ENCODE measurements around the gene TEX51. TPM values are rescaled to one million over a fixed set of nuclear protein-coding genes. Genes with fewer than 3 reads are reported as not detected.

TEX51 gene
- under 1 TPM in 1 of 6 experiments, not detected in 5; 0.66 TPM for total RNA-seq
- long read RNA-seq = 0 reads

GRCh38 chr2:126898636-126899035 lies at the start of gene TEX51:
Gene TEX51, plus strand, starts transcription at chr2:126898890. Its CDS starts 29 bp downstream, at chr2:126898919.
- no peaks in the 10 kb centered on the region for H3K4me1 ChIP-seq
- DNase-seq = peak in 1 of 3 donors; percentile 50
- TF ChIP-seq CTCF (IDR thresholded peaks at IDR 0.05) = no peak
- TF ChIP-seq POLR2A (IDR thresholded peaks at IDR 0.05) = no peak
- peak in 3 of 4 donors; percentile 54 to 87 (median 63) for ATAC-seq
- H3K4me3 ChIP-seq = no peak within 1 kb of the TSS
- H3K27me3 ChIP-seq = no peaks in the 10 kb centered on the region
- H3K36me3 ChIP-seq = no peaks in the 10 kb centered on the region
- no peaks in the 10 kb centered on the region for H3K9me3 ChIP-seq
- 53% methylated on average over 4 of the region's 5 CpGs for WGBS (ENCODE audit: insufficient coverage, low coverage, low lambda C conversion rate, missing lambda C conversion rate)
- H3K27ac ChIP-seq = no peak within 1 kb of the TSS
- intact Hi-C loops (cut with DNase I) = no loop called here

DNA sequence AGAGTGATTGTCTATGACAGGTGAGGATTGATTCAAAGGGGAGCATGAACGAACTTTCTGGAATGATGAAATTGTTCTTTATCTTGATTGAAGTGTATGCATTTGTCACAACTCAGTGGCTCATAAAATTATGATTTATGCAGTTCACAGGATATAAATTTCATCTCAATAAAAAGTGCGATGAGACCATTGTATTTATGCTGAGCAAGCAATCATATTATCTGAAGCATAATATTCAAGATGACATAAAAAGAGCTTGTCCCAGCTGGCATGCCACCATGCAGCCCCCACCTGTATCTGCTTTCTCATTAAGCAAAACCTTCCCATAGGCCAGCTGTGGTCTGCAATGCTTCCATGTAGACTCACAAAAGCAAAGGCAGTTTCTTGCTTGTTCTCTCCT lies 49.6 kb upstream of the TEX51 start:
- ATAC-seq (no peak), DNase-seq (no peak)
- H3K27me3 ChIP-seq = no peaks in the 10 kb centered on the region
- H3K4me1 ChIP-seq = no peaks in the 10 kb centered on the region
- H3K36me3 ChIP-seq = no peaks in the 10 kb centered on the region
- no peak overlapping the region for H3K27ac ChIP-seq
- H3K4me3 ChIP-seq = no peak overlapping the region
- TF ChIP-seq POLR2A (IDR thresholded peaks at IDR 0.05) (no peak), CTCF (IDR thresholded peaks at IDR 0.05) (no peak)
- intact Hi-C loops (cut with DNase I) = no loop called here
- no peaks in the 10 kb centered on the region for H3K9me3 ChIP-seq
- 38% methylated on average over 2 of the region's 2 CpGs for WGBS (ENCODE audit: insufficient coverage, low coverage, low lambda C conversion rate, missing lambda C conversion rate)

- DNase-seq (no peak), ATAC-seq (no peak)
- no peak overlapping the region for H3K4me3 ChIP-seq
- H3K27me3 ChIP-seq = no peaks in the 10 kb centered on the region
- H3K4me1 ChIP-seq = no peaks in the 10 kb centered on the region
- H3K36me3 ChIP-seq = no peaks in the 10 kb centered on the region
- WGBS (ENCODE audit: insufficient coverage, low coverage, low lambda C conversion rate, missing lambda C conversion rate) = 40% methylated on average over 2 of the region's 4 CpGs
- H3K27ac ChIP-seq = no peak overlapping the region
- no peak for TF ChIP-seq CTCF (IDR thresholded peaks at IDR 0.05)
- TF ChIP-seq POLR2A (IDR thresholded peaks at IDR 0.05) = no peak
- intact Hi-C loops (cut with DNase I) = no loop called here
- no peaks in the 10 kb centered on the region for H3K9me3 ChIP-seq
Observed at GRCh38 chr2:126849486-126849885, 49.2 kb upstream of the TEX51 start.

GRCh38 chr2:126849991-126850535 lies 48.6 kb upstream of the TEX51 start:
- no peak for TF ChIP-seq POLR2A (IDR thresholded peaks at IDR 0.05)
- no peak for TF ChIP-seq CTCF (IDR thresholded peaks at IDR 0.05)
- H3K9me3 ChIP-seq = no peaks in the 10 kb centered on the region
- no peak overlapping the region for H3K4me3 ChIP-seq
- H3K27ac ChIP-seq = no peak overlapping the region
- H3K4me1 ChIP-seq = no peaks in the 10 kb centered on the region
- ATAC-seq (no peak), DNase-seq (no peak)
- intact Hi-C loops (cut with DNase I) = no loop called here
- no peaks in the 10 kb centered on the region for H3K27me3 ChIP-seq
- no peaks in the 10 kb centered on the region for H3K36me3 ChIP-seq
- 29% methylated on average over 1 of the region's 7 CpGs for WGBS (ENCODE audit: insufficient coverage, low coverage, low lambda C conversion rate, missing lambda C conversion rate)

DNA sequence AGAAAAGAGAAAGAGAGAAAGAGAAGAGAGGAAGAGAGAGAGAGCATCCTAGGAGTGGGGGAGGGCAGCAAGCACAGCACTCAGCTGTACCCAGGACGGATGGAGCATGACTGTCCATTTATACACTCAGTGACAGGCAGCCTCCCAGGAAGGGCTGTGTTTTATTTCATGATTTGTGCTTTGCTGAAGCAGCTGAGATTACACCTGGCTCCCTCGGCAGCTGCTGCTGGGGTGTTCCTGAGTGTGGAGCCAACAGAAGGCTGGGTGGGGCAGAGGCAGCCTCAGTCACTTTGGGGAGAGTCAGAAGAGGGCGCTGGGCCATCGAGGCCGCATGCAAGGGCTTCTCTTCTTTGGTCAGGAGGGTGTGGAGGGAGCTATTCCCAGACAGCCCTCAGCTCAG lies 47.8 kb upstream of the TEX51 start:
- no peaks in the 10 kb centered on the region for H3K27me3 ChIP-seq
- TF ChIP-seq CTCF (IDR thresholded peaks at IDR 0.05) (no peak), POLR2A (IDR thresholded peaks at IDR 0.05) (no peak)
- DNase-seq (no peak), ATAC-seq (no peak)
- H3K9me3 ChIP-seq = no peaks in the 10 kb centered on the region
- no peaks in the 10 kb centered on the region for H3K4me1 ChIP-seq
- H3K4me3 ChIP-seq = no peak overlapping the region
- intact Hi-C loops (cut with DNase I) = no loop called here
- no peak overlapping the region for H3K27ac ChIP-seq
- no peaks in the 10 kb centered on the region for H3K36me3 ChIP-seq
- WGBS (ENCODE audit: insufficient coverage, low coverage, low lambda C conversion rate, missing lambda C conversion rate) = 32% methylated on average over 3 of the region's 5 CpGs

Data from right lobe of liver (tissue), 6 donors.